Parathyroid adenoma (tissue), 2 donors: ENCODE results near the gene TMEM132C.
"Not testable (repeated sequence)": the region's sequence is repeated elsewhere in the genome, so short reads cannot be mapped to it uniquely, and the experiment has no call there.

Experiments
- H2AFZ ChIP-seq: fragments of 300-600 bp; sonication (generic); one replicate; pipeline ENCODE4 v1.7.0; 2017; ENCODE audit warnings: antibody characterized with exemption, mild to moderate bottlenecking
- H3K27ac ChIP-seq: fragments of 300-600 bp; sonication (generic); one replicate; pipeline ENCODE4 v1.7.0; 2017
- H3K27me3 ChIP-seq: fragments of 300-600 bp; sonication (generic); one replicate; pipeline ENCODE4 v1.7.0; 2017; ENCODE audit warnings: low read length; ENCODE audit not compliant: control insufficient read depth, insufficient read depth
- H3K36me3 ChIP-seq: fragments of 300-600 bp; sonication (generic); one replicate; pipeline ENCODE4 v1.7.0; 2017; ENCODE audit warnings: low read length; ENCODE audit not compliant: control insufficient read depth, insufficient read depth
- H3K4me1 ChIP-seq: fragments of 300-600 bp; sonication (generic); one replicate; pipeline ENCODE4 v1.7.0; 2017; ENCODE audit warnings: control low read depth
- H3K4me2 ChIP-seq: fragments of 300-600 bp; sonication (generic); one replicate; pipeline ENCODE4 v1.7.0; 2017; ENCODE audit warnings: low read length
- H3K4me3 ChIP-seq: fragments of 300-600 bp; sonication (generic); one replicate; pipeline ENCODE4 v1.7.0; 2017; ENCODE audit warnings: low read depth, low read length
- H3K79me2 ChIP-seq: fragments of 300-600 bp; sonication (generic); one replicate; pipeline ENCODE4 v1.7.0; 2017; ENCODE audit warnings: control low read depth
- H3K9ac ChIP-seq: fragments of 300-600 bp; sonication (generic); one replicate; pipeline ENCODE4 v1.7.0; 2017; ENCODE audit warnings: mild to moderate bottlenecking
- H3K9me3 ChIP-seq: fragments of 300-600 bp; sonication (generic); one replicate; pipeline ENCODE4 v1.7.0; 2017; ENCODE audit warnings: low read length; ENCODE audit not compliant: control insufficient read depth
- CTCF ChIP-seq: fragments of 300-600 bp; sonication (generic); IDR thresholded peaks from one replicate; pipeline ENCODE4 v1.7.0; 2017; ENCODE audit warnings: antibody characterized with exemption, mild to moderate bottlenecking
- donor health status: primary hyperparathyroidism.

The TMEM132C gene

GRCh38 chr12:128236525-128236924 is 30.4 kb upstream of the TMEM132C start:
- Histone ChIP-seq H3K36me3 (no peaks in the 10 kb centered on the region), H3K4me2 (no peak overlapping the region), H3K9ac (no peak overlapping the region), H3K4me1 (no peaks in the 10 kb centered on the region), H3K27me3 (no peaks in the 10 kb centered on the region), H3K79me2 (no peaks in the 10 kb centered on the region), H3K4me3 (no peak overlapping the region), H3K9me3 (no peaks in the 10 kb centered on the region), H2AFZ (no peak overlapping the region), H3K27ac (no peak overlapping the region)
- TF ChIP-seq CTCF, result no peak

GRCh38 chr12:128240745-128241144 is 26.2 kb upstream of the TMEM132C start:
- Histone ChIP-seq H3K4me3 (no peak overlapping the region), H3K27ac (no peak overlapping the region), H3K4me2 (no peak overlapping the region), H3K4me1 (no peaks in the 10 kb centered on the region), H3K9ac (no peak overlapping the region), H2AFZ (no peak overlapping the region), H3K9me3 (no peaks in the 10 kb centered on the region), H3K79me2 (no peaks in the 10 kb centered on the region), H3K36me3 (no peaks in the 10 kb centered on the region), H3K27me3 (no peaks in the 10 kb centered on the region)
- TF ChIP-seq CTCF, result no peak

GRCh38 chr12:128245121-128245520 is 21.8 kb upstream of the TMEM132C start:
- Histone ChIP-seq H3K9me3 (no peaks in the 10 kb centered on the region), H3K4me3 (no peak overlapping the region), H3K27me3 (no peaks in the 10 kb centered on the region), H3K36me3 (no peaks in the 10 kb centered on the region), H3K9ac (no peak overlapping the region), H2AFZ (no peak overlapping the region), H3K4me1 (no peaks in the 10 kb centered on the region), H3K4me2 (no peak overlapping the region), H3K27ac (no peak overlapping the region), H3K79me2 (no peaks in the 10 kb centered on the region)
- no peak for TF ChIP-seq CTCF

GRCh38 chr12:128245905-128246304 is 21.1 kb upstream of the TMEM132C start:
- Histone ChIP-seq H3K4me3 (no peak overlapping the region), H2AFZ (no peak overlapping the region), H3K9ac (no peak overlapping the region), H3K36me3 (no peaks in the 10 kb centered on the region), H3K4me2 (no peak overlapping the region), H3K4me1 (no peaks in the 10 kb centered on the region), H3K9me3 (no peaks in the 10 kb centered on the region), H3K27me3 (no peaks in the 10 kb centered on the region), H3K79me2 (no peaks in the 10 kb centered on the region), H3K27ac (no peak overlapping the region)
- no peak for TF ChIP-seq CTCF

GRCh38 chr12:128250096-128250495 is 16.9 kb upstream of the TMEM132C start:
- H3K27ac ChIP-seq, result no peak overlapping the region
- no peaks in the 10 kb centered on the region for H3K27me3 ChIP-seq
- no peaks in the 10 kb centered on the region for H3K9me3 ChIP-seq
- H3K4me3 ChIP-seq, result no peak overlapping the region
- no peaks in the 10 kb centered on the region for H3K79me2 ChIP-seq
- H3K4me1 ChIP-seq, result no peaks in the 10 kb centered on the region
- no peak overlapping the region for H3K4me2 ChIP-seq
- H2AFZ ChIP-seq, result no peak overlapping the region
- no peaks in the 10 kb centered on the region for H3K36me3 ChIP-seq
- TF ChIP-seq CTCF, result no peak
- H3K9ac ChIP-seq, result no peak overlapping the region

GRCh38 chr12:128253829-128254228 is 13.1 kb upstream of the TMEM132C start:
- not testable (repeated sequence) for H3K9me3 ChIP-seq, H3K27ac ChIP-seq, H3K27me3 ChIP-seq, H2AFZ ChIP-seq, H3K4me3 ChIP-seq, H3K36me3 ChIP-seq, H3K9ac ChIP-seq, H3K4me1 ChIP-seq, H3K4me2 ChIP-seq, H3K79me2 ChIP-seq
